Activated CD4-positive, alpha-beta T cell treated with anti-CD3 and anti-CD28 coated beads for 48 hours (primary cell): Measurements from ENCODE around the gene KAZALD1.

ENCODE experiments used
- DNase-seq: peaks from one replicate; pipeline ENCODE4 v3.0.0-alpha.2; 2020

The KAZALD1 gene

GRCh38 chr10:101061624-101062231, at the start of gene KAZALD1:
TSS of gene KAZALD1 (plus strand) at chr10:101061989. CDS start at chr10:101062593, 604 bp downstream.
- DNase-seq, result no peak

- DNase-seq, result peak; percentile 87
Observed at GRCh38 chr10:101012525-101013364, 49.0 kb upstream of the KAZALD1 start.

- no peak for DNase-seq
Observed at GRCh38 chr10:101013365-101013825, 48.4 kb upstream of the KAZALD1 start.

- peak; percentile 88 for DNase-seq
Observed at GRCh38 chr10:101014230-101014884, 47.4 kb upstream of the KAZALD1 start.

- peak; percentile 33 for DNase-seq
Observed at GRCh38 chr10:101014966-101015581, 46.7 kb upstream of the KAZALD1 start.

GRCh38 chr10:101015582-101015973, 46.2 kb upstream of the KAZALD1 start:
- no peak for DNase-seq

GRCh38 chr10:101016814-101017213, 45.0 kb upstream of the KAZALD1 start:
- DNase-seq, result no peak

- no peak for DNase-seq
Observed at GRCh38 chr10:101018118-101018599, 43.6 kb upstream of the KAZALD1 start.

- DNase-seq, result peak; percentile 91
Observed at GRCh38 chr10:101018600-101019439, 43.0 kb upstream of the KAZALD1 start.

- no peak for DNase-seq
Observed at GRCh38 chr10:101019440-101019703, 42.4 kb upstream of the KAZALD1 start.

- DNase-seq, result no peak
Observed at GRCh38 chr10:101020427-101021075, 41.2 kb upstream of the KAZALD1 start.

GRCh38 chr10:101021239-101021638, 40.5 kb upstream of the KAZALD1 start:
- no peak for DNase-seq

- no peak for DNase-seq
Observed at GRCh38 chr10:101021692-101022251, 40.0 kb upstream of the KAZALD1 start.

- DNase-seq, result no peak
Observed at GRCh38 chr10:101022967-101023705, 38.7 kb upstream of the KAZALD1 start.

GRCh38 chr10:101027106-101027720, 34.6 kb upstream of the KAZALD1 start:
- no peak for DNase-seq

- DNase-seq, result no peak
Observed at GRCh38 chr10:101028446-101029337, 33.1 kb upstream of the KAZALD1 start.

- no peak for DNase-seq
Observed at GRCh38 chr10:101029520-101030295, 32.1 kb upstream of the KAZALD1 start.

- no peak for DNase-seq
Observed at GRCh38 chr10:101030496-101031127, 31.2 kb upstream of the KAZALD1 start.
